HepG2 (cell line): ENCODE results near the gene TRMU.

Experiments used
- ELF4 ChIP-seq: sonication (generic); formaldehyde crosslinking; IDR thresholded peaks from 2 replicates; pipeline ENCODE4 v1.5.0; 2020; ENCODE audit warnings: missing genetic modification reagents, mild to moderate bottlenecking, moderate library complexity, borderline replicate concordance
- HOXA7 ChIP-seq: sonication (generic); formaldehyde crosslinking; IDR thresholded peaks from 2 replicates; pipeline ENCODE4 v1.8.1; 2022; ENCODE audit warnings: mild to moderate bottlenecking, missing genetic modification reagents, moderate library complexity
- NCOR1 ChIP-seq: fragments of 200-600 bp; sonication (generic); IDR thresholded peaks from 2 replicates; pipeline ENCODE4 v1.7.0; 2017; ENCODE audit warnings: antibody characterized with exemption, low read length, borderline replicate concordance
- PCBP2 ChIP-seq: fragments of 200-400 bp; formaldehyde crosslinking; optimal IDR thresholded peaks from 2 replicates; pipeline ENCODE3; 2018; ENCODE audit warnings: low read length, low read depth; ENCODE audit not compliant: poor library complexity, severe bottlenecking
- POLR2A ChIP-seq, 2 experiments: IDR thresholded peaks; 2 replicates each; pipeline ENCODE4 v1.6.1; 2011; ENCODE audit warnings: low read depth in 2 of 2, low read length in 2 of 2, mild to moderate bottlenecking in 1 of 2, moderate library complexity in 1 of 2; ENCODE audit not compliant: insufficient read depth in 1 of 2
- TAF1 ChIP-seq: sonication (generic); formaldehyde crosslinking; IDR thresholded peaks from 2 replicates; pipeline ENCODE4 v1.4.0; 2020; ENCODE audit warnings: missing genetic modification reagents
- ZNF3 ChIP-seq: IDR thresholded peaks from 2 replicates; pipeline ENCODE4 v1.7.0; 2017; ENCODE audit warnings: inconsistent platforms
- ZNF576 ChIP-seq: sonication (generic); formaldehyde crosslinking; IDR thresholded peaks from 2 replicates; pipeline ENCODE4 v1.4.0; 2020; ENCODE audit warnings: mild to moderate bottlenecking, missing genetic modification reagents
- ZNF761 ChIP-seq: sonication (generic); formaldehyde crosslinking; conservative IDR thresholded peaks from 2 replicates; pipeline ENCODE4 v1.4.0; 2020; ENCODE audit warnings: mild to moderate bottlenecking, missing genetic modification reagents
- ZNF777 ChIP-seq: sonication (generic); formaldehyde crosslinking; IDR thresholded peaks from 2 replicates; pipeline ENCODE4 v1.4.0; 2020; ENCODE audit warnings: missing genetic modification reagents
- ZNF839 ChIP-seq: sonication (generic); formaldehyde crosslinking; IDR thresholded peaks from 2 replicates; pipeline ENCODE4 v1.4.0; 2020; ENCODE audit warnings: missing genetic modification reagents, mild to moderate bottlenecking, borderline replicate concordance
- TF ChIP-seq, protein P1 (sequence below): sonication (generic); formaldehyde crosslinking; IDR thresholded peaks from 2 replicates; pipeline ENCODE4 v1.5.0; 2020; ENCODE audit warnings: mild to moderate bottlenecking, missing genetic modification reagents, moderate library complexity
- TF ChIP-seq, protein P2 (sequence below): IDR thresholded peaks from 2 replicates; pipeline ENCODE4 v1.6.1; 2016

- TF ChIP-seq TAF1 (CRISPR knock-in tag) (no peak), HOXA7 (no peak), PCBP2 (no peak), POLR2A (IDR thresholded peaks at IDR 0.05; ENCODE audit: insufficient read depth in 1 of 2, low read depth in 2 of 2, low read length in 2 of 2) (no peak), ZNF761 (CRISPR knock-in tag) (no peak), ZNF839 (CRISPR knock-in tag) (no peak), ELF4 (CRISPR knock-in tag) (no peak), ZNF576 (no peak), ZNF777 (CRISPR knock-in tag) (no peak), NCOR1 (no peak), ZNF3 (no peak)
- TF ChIP-seq, protein P1, sequence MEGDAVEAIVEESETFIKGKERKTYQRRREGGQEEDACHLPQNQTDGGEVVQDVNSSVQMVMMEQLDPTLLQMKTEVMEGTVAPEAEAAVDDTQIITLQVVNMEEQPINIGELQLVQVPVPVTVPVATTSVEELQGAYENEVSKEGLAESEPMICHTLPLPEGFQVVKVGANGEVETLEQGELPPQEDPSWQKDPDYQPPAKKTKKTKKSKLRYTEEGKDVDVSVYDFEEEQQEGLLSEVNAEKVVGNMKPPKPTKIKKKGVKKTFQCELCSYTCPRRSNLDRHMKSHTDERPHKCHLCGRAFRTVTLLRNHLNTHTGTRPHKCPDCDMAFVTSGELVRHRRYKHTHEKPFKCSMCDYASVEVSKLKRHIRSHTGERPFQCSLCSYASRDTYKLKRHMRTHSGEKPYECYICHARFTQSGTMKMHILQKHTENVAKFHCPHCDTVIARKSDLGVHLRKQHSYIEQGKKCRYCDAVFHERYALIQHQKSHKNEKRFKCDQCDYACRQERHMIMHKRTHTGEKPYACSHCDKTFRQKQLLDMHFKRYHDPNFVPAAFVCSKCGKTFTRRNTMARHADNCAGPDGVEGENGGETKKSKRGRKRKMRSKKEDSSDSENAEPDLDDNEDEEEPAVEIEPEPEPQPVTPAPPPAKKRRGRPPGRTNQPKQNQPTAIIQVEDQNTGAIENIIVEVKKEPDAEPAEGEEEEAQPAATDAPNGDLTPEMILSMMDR (CRISPR knock-in tag): no peak
- TF ChIP-seq, protein P2, sequence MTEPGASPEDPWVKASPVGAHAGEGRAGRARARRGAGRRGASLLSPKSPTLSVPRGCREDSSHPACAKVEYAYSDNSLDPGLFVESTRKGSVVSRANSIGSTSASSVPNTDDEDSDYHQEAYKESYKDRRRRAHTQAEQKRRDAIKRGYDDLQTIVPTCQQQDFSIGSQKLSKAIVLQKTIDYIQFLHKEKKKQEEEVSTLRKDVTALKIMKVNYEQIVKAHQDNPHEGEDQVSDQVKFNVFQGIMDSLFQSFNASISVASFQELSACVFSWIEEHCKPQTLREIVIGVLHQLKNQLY: no peak
These were observed 24.6 kb downstream of the TRMU start for GRCh38 chr22:46360097-46360496.
